Measurements from ENCODE around the gene CDK14.

CDK14 gene

DNA sequence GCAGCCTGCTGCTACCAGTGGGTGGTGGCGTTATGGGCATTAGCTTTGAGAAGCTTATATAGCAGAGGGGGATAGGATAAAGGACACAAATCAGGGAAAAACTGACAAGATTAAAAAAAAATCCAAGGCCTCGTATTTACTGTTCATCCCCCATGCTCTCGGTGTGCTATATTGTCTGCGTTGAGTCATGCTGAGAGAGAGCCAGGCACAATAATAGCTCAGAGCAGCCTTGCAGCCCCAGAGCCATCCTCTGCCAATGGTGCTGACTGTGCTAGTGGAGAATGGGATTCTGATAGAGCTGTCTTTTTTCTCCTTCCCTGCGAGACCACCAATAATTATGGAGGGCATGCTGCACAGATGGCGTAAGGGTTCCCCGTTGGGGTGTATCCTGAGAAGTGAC, 616.5 kb downstream of the CDK14 start:
- TF ChIP-seq REST (IDR thresholded peaks at IDR 0.05; ENCODE audit: insufficient read depth in 1 of 2, low read depth in 2 of 2, low read length in 2 of 2) (no peak), SIN3A (IDR thresholded peaks at IDR 0.05; ENCODE audit: borderline replicate concordance, insufficient read depth, low read length) (no peak), TAF1 (IDR thresholded peaks at IDR 0.05; ENCODE audit: borderline replicate concordance, insufficient read depth, low read length) (no peak), FOXP2 (optimal IDR thresholded peaks at IDR 0.05; ENCODE audit: borderline replicate concordance, extremely low read depth, extremely low read length, insufficient read depth) (no peak), POLR2AphosphoS5 (IDR thresholded peaks at IDR 0.05; ENCODE audit: low read depth, low read length) (no peak)

DNA sequence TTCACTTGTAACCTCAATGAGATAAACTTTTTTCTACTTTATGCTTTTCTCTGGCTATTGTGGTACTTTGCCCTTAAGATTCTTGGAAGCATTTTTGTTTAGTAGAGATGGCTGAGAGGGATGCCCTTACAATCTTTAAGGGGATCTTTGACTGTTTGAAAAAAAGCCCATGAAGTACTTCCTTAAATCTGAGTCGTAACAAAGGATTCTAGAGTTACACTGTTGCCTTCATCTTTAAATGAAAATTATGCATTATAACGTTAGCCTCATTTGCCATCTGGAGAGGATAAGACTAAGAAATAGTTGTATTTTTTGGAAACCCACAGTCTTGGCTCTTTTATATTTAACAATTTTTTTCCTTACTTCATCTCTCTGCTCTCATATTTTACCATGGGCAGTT, 630.3 kb downstream of the CDK14 start:
- TF ChIP-seq REST (IDR thresholded peaks at IDR 0.05; ENCODE audit: insufficient read depth in 1 of 2, low read depth in 2 of 2, low read length in 2 of 2): no peak
- no peak for TF ChIP-seq FOXP2 (optimal IDR thresholded peaks at IDR 0.05; ENCODE audit: borderline replicate concordance, extremely low read depth, extremely low read length, insufficient read depth)
- no peak for TF ChIP-seq SIN3A (IDR thresholded peaks at IDR 0.05; ENCODE audit: borderline replicate concordance, insufficient read depth, low read length)
- no peak for TF ChIP-seq POLR2AphosphoS5 (IDR thresholded peaks at IDR 0.05; ENCODE audit: low read depth, low read length)
- no peak for TF ChIP-seq TAF1 (IDR thresholded peaks at IDR 0.05; ENCODE audit: borderline replicate concordance, insufficient read depth, low read length)

DNA sequence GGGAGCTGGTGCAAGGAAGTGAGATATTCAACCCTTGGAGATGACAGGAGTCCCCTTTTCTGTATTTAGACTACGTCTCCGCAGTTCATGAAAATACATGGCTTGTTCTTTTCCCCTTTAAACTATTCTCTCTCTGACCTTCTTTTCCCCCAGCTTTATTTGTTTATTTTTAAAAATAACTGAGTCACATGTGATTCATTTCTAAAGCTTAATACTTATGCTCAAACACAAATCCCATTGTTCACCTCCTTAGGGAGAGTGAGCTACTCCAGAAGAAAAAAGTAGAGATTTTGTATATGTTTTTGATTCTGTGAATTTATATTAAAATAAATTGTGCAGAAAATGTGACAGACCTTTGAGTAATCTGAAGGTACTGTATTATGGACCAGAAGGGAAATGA, 632.2 kb downstream of the CDK14 start:
- TF ChIP-seq TAF1 (IDR thresholded peaks at IDR 0.05; ENCODE audit: borderline replicate concordance, insufficient read depth, low read length) (no peak), FOXP2 (optimal IDR thresholded peaks at IDR 0.05; ENCODE audit: borderline replicate concordance, extremely low read depth, extremely low read length, insufficient read depth) (no peak), REST (IDR thresholded peaks at IDR 0.05; ENCODE audit: insufficient read depth in 1 of 2, low read depth in 2 of 2, low read length in 2 of 2) (no peak), SIN3A (IDR thresholded peaks at IDR 0.05; ENCODE audit: borderline replicate concordance, insufficient read depth, low read length) (no peak), POLR2AphosphoS5 (IDR thresholded peaks at IDR 0.05; ENCODE audit: low read depth, low read length) (no peak)

DNA sequence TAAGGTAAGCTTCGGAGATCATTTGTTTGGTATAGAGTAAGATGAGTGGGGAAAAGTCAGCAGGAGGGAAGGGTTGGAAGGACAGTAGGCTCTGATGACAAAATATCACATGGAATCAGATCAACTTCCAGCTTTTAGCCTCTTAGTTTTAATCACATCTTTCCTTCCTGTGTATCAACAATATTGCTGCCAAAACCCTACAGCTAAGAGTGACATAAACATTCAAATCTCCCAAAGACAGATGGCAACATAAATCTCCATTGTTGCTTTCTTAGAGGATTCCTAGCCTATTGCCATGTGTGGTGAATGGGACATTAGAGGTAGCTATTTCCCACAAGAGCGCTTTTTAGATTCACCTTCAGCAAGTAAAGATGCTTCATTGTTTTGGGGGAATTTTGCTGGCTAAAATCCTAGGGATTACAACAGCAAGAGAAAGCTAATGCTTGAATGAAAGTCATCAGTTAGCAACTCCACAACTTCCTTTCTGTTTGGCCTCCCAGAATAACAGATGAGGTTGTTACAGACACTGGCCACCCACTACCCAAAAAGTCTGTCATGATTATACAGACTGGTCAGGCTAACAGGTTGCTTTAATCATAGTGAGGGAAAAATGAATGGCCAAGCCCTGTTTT, 632.9 kb downstream of the CDK14 start:
- TF ChIP-seq POLR2AphosphoS5 (IDR thresholded peaks at IDR 0.05; ENCODE audit: low read depth, low read length) (no peak), SIN3A (IDR thresholded peaks at IDR 0.05; ENCODE audit: borderline replicate concordance, insufficient read depth, low read length) (no peak), TAF1 (IDR thresholded peaks at IDR 0.05; ENCODE audit: borderline replicate concordance, insufficient read depth, low read length) (no peak), FOXP2 (optimal IDR thresholded peaks at IDR 0.05; ENCODE audit: borderline replicate concordance, extremely low read depth, extremely low read length, insufficient read depth) (no peak), REST (IDR thresholded peaks at IDR 0.05; ENCODE audit: insufficient read depth in 1 of 2, low read depth in 2 of 2, low read length in 2 of 2) (no peak)

Data from PFSK-1 (cell line).